K562 (cell line): ENCODE results near the gene LEAP2. TPM values are rescaled to one million over a fixed set of nuclear protein-coding genes. Genes with fewer than 3 reads are reported as not detected.

Experiments used
- polyA plus RNA-seq, 8 experiments: library from polyadenylated mRNA; depleted of rRNA in 4 of 8; stranded (reverse) in 5 of 8; unstranded in 3 of 8; fragments of >200 nt; fragmentation: Nextera tagmentation in 2 of 8; fragmentation: Illumina TruSeq in 1 of 8; extraction: Ambion mirVana in 2 of 8; extraction: Trizol in 1 of 8; gene quantifications; 2 replicates each; pipeline versions ENCODE4 v1.2.1 to v1.2.3, GENCODE V29; 2011 to 2014; ENCODE audit warnings: inconsistent platforms in 1 of 8, missing spikeins in 1 of 8
- small RNA-seq: library from RNA; depleted of rRNA; stranded (forward); fragments of <200 nt; gene quantifications from one replicate; pipeline ENCODE3, GENCODE V24; 2014
- total RNA-seq, 7 experiments: library from RNA; depleted of rRNA in 6 of 7; stranded (reverse); fragments of >200 nt in 6 of 7; fragmentation: Illumina TruSeq in 2 of 7; extraction: Trizol in 2 of 7; gene quantifications; 2 replicates each; pipeline versions ENCODE4 v1.2.1 to v1.2.3, GENCODE V29; 2011 to 2021; ENCODE audit warnings: low replicate concordance in 1 of 7

Gene LEAP2
- total and polyA plus RNA-seq, 9 of the 15 experiments (the other 6 are each of a cell fraction or from before 2014, with no cell fraction given) = 1.1 to 5.6 (median 2.5) TPM

Small RNAs within 50 kb of the gene (small RNA-seq; reads per million reads assigned to genes)
- 0.11 reads per million for gene RNA5SP192

Other genes with a start within 250 kb of the LEAP2 start
Only the 7 nearest of the 12 such genes appear.
- gene CCNI2, start 126.2 kb upstream of the LEAP2 start, total RNA-seq (2014; rRNA removed) = 0.05 TPM in 1 of 2 replicates, not detected in the other
- not detected in 2 replicates for gene CCNI2, start 126.2 kb upstream of the LEAP2 start, total RNA-seq (2014; rRNA removed; fragmentation: Illumina TruSeq; extraction: Trizol)
- gene CCNI2, start 126.2 kb upstream of the LEAP2 start, total RNA-seq (2015; rRNA removed; fragmentation: Illumina TruSeq; extraction: Trizol) = not detected in 2 replicates
- 0.18 TPM in 1 of 2 replicates, not detected in the other for gene CCNI2, start 126.2 kb upstream of the LEAP2 start, total RNA-seq (2021)
- gene CCNI2, start 126.2 kb upstream of the LEAP2 start, polyA plus RNA-seq (2011; rRNA removed) = 0.05 and 0.06 TPM in 2 replicates
- gene CCNI2, start 126.2 kb upstream of the LEAP2 start, polyA plus RNA-seq (2014; fragmentation: Illumina TruSeq; extraction: Trizol) = 0.06 TPM in 1 of 2 replicates, not detected in the other
- 1 to 10 TPM; 1.6 to 1.7 TPM for gene CCNI2, start 126.2 kb upstream of the LEAP2 start, polyA plus RNA-seq (2014; fragmentation: Nextera tagmentation; extraction: Ambion mirVana)
- gene CCNI2, start 126.2 kb upstream of the LEAP2 start, polyA plus RNA-seq (2014; rRNA removed) = not detected in 2 replicates
- gene SEPTIN8, start 96.4 kb upstream of the LEAP2 start, total RNA-seq (2014; rRNA removed) = 92.0 and 109 TPM in 2 replicates
- 68.2 and 79.3 TPM in 2 replicates for gene SEPTIN8, start 96.4 kb upstream of the LEAP2 start, total RNA-seq (2014; rRNA removed; fragmentation: Illumina TruSeq; extraction: Trizol)
- 101 TPM in 2 replicates for gene SEPTIN8, start 96.4 kb upstream of the LEAP2 start, total RNA-seq (2015; rRNA removed; fragmentation: Illumina TruSeq; extraction: Trizol)
- 131 and 137 TPM in 2 replicates for gene SEPTIN8, start 96.4 kb upstream of the LEAP2 start, total RNA-seq (2021)
- 121 and 149 TPM in 2 replicates for gene SEPTIN8, start 96.4 kb upstream of the LEAP2 start, polyA plus RNA-seq (2011; rRNA removed)
- gene SEPTIN8, start 96.4 kb upstream of the LEAP2 start, polyA plus RNA-seq (2014; fragmentation: Illumina TruSeq; extraction: Trizol) = 113 and 142 TPM in 2 replicates
- 10 to 100 TPM; 19.3 to 21.0 TPM for gene SEPTIN8, start 96.4 kb upstream of the LEAP2 start, polyA plus RNA-seq (2014; fragmentation: Nextera tagmentation; extraction: Ambion mirVana)
- gene SEPTIN8, start 96.4 kb upstream of the LEAP2 start, polyA plus RNA-seq (2014; rRNA removed) = 129 and 143 TPM in 2 replicates
- not detected in 2 replicates for gene SOWAHA, start 60.4 kb upstream of the LEAP2 start, total RNA-seq (2014; rRNA removed)
- not detected in 2 replicates for gene SOWAHA, start 60.4 kb upstream of the LEAP2 start, total RNA-seq (2014; rRNA removed; fragmentation: Illumina TruSeq; extraction: Trizol)
- not detected in 2 replicates for gene SOWAHA, start 60.4 kb upstream of the LEAP2 start, total RNA-seq (2015; rRNA removed; fragmentation: Illumina TruSeq; extraction: Trizol)
- not detected in 2 replicates for gene SOWAHA, start 60.4 kb upstream of the LEAP2 start, total RNA-seq (2021)
- gene SOWAHA, start 60.4 kb upstream of the LEAP2 start, polyA plus RNA-seq (2011; rRNA removed) = not detected in 2 replicates
- gene SOWAHA, start 60.4 kb upstream of the LEAP2 start, polyA plus RNA-seq (2014; fragmentation: Illumina TruSeq; extraction: Trizol) = not detected in 2 replicates
- gene SOWAHA, start 60.4 kb upstream of the LEAP2 start, polyA plus RNA-seq (2014; fragmentation: Nextera tagmentation; extraction: Ambion mirVana) = not detected
- not detected in 2 replicates for gene SOWAHA, start 60.4 kb upstream of the LEAP2 start, polyA plus RNA-seq (2014; rRNA removed)
- 13.0 and 18.6 TPM in 2 replicates for gene SHROOM1, start 43.0 kb upstream of the LEAP2 start, total RNA-seq (2014; rRNA removed)
- 5.3 and 6.1 TPM in 2 replicates for gene SHROOM1, start 43.0 kb upstream of the LEAP2 start, total RNA-seq (2014; rRNA removed; fragmentation: Illumina TruSeq; extraction: Trizol)
- 10.9 and 13.3 TPM in 2 replicates for gene SHROOM1, start 43.0 kb upstream of the LEAP2 start, total RNA-seq (2015; rRNA removed; fragmentation: Illumina TruSeq; extraction: Trizol)
- gene SHROOM1, start 43.0 kb upstream of the LEAP2 start, total RNA-seq (2021) = 25.6 and 26.5 TPM in 2 replicates
- 11.9 and 12.8 TPM in 2 replicates for gene SHROOM1, start 43.0 kb upstream of the LEAP2 start, polyA plus RNA-seq (2011; rRNA removed)
- gene SHROOM1, start 43.0 kb upstream of the LEAP2 start, polyA plus RNA-seq (2014; fragmentation: Illumina TruSeq; extraction: Trizol) = 14.6 and 14.8 TPM in 2 replicates
- gene SHROOM1, start 43.0 kb upstream of the LEAP2 start, polyA plus RNA-seq (2014; fragmentation: Nextera tagmentation; extraction: Ambion mirVana) = under 1 TPM; 0.44 to 0.50 TPM
- gene SHROOM1, start 43.0 kb upstream of the LEAP2 start, polyA plus RNA-seq (2014; rRNA removed) = 22.3 and 26.0 TPM in 2 replicates
- 0.12 TPM in 1 of 2 replicates, not detected in the other for gene GDF9, start 7.2 kb upstream of the LEAP2 start, total RNA-seq (2014; rRNA removed)
- gene GDF9, start 7.2 kb upstream of the LEAP2 start, total RNA-seq (2014; rRNA removed; fragmentation: Illumina TruSeq; extraction: Trizol) = 0.13 and 0.18 TPM in 2 replicates
- gene GDF9, start 7.2 kb upstream of the LEAP2 start, total RNA-seq (2015; rRNA removed; fragmentation: Illumina TruSeq; extraction: Trizol) = 0.15 and 0.18 TPM in 2 replicates
- gene GDF9, start 7.2 kb upstream of the LEAP2 start, total RNA-seq (2021) = 0.20 and 0.22 TPM in 2 replicates
- gene GDF9, start 7.2 kb upstream of the LEAP2 start, polyA plus RNA-seq (2011; rRNA removed) = 0.70 and 1.1 TPM in 2 replicates
- gene GDF9, start 7.2 kb upstream of the LEAP2 start, polyA plus RNA-seq (2014; fragmentation: Illumina TruSeq; extraction: Trizol) = 0.28 and 0.37 TPM in 2 replicates
- under 1 TPM; 0.10 to 0.15 TPM for gene GDF9, start 7.2 kb upstream of the LEAP2 start, polyA plus RNA-seq (2014; fragmentation: Nextera tagmentation; extraction: Ambion mirVana)
- gene GDF9, start 7.2 kb upstream of the LEAP2 start, polyA plus RNA-seq (2014; rRNA removed) = 0.27 and 0.66 TPM in 2 replicates
- gene UQCRQ, start 7.0 kb upstream of the LEAP2 start, total RNA-seq (2014; rRNA removed) = 307 and 353 TPM in 2 replicates
- gene UQCRQ, start 7.0 kb upstream of the LEAP2 start, total RNA-seq (2014; rRNA removed; fragmentation: Illumina TruSeq; extraction: Trizol) = 641 and 716 TPM in 2 replicates
- gene UQCRQ, start 7.0 kb upstream of the LEAP2 start, total RNA-seq (2015; rRNA removed; fragmentation: Illumina TruSeq; extraction: Trizol) = 334 and 373 TPM in 2 replicates
- gene UQCRQ, start 7.0 kb upstream of the LEAP2 start, total RNA-seq (2021) = 888 and 1,004 TPM in 2 replicates
- 813 and 883 TPM in 2 replicates for gene UQCRQ, start 7.0 kb upstream of the LEAP2 start, polyA plus RNA-seq (2011; rRNA removed)
- gene UQCRQ, start 7.0 kb upstream of the LEAP2 start, polyA plus RNA-seq (2014; fragmentation: Illumina TruSeq; extraction: Trizol) = 235 and 336 TPM in 2 replicates
- gene UQCRQ, start 7.0 kb upstream of the LEAP2 start, polyA plus RNA-seq (2014; fragmentation: Nextera tagmentation; extraction: Ambion mirVana) = 1,000 to 10,000 TPM; 2,318 to 2,421 TPM
- 883 and 917 TPM in 2 replicates for gene UQCRQ, start 7.0 kb upstream of the LEAP2 start, polyA plus RNA-seq (2014; rRNA removed)
- gene AFF4, start 90.0 kb downstream of the LEAP2 start, total RNA-seq (2014; rRNA removed) = 9.9 and 11.3 TPM in 2 replicates
- gene AFF4, start 90.0 kb downstream of the LEAP2 start, total RNA-seq (2014; rRNA removed; fragmentation: Illumina TruSeq; extraction: Trizol) = 19.9 and 21.4 TPM in 2 replicates
- 17.9 and 18.9 TPM in 2 replicates for gene AFF4, start 90.0 kb downstream of the LEAP2 start, total RNA-seq (2015; rRNA removed; fragmentation: Illumina TruSeq; extraction: Trizol)
- gene AFF4, start 90.0 kb downstream of the LEAP2 start, total RNA-seq (2021) = 22.5 and 25.8 TPM in 2 replicates
- gene AFF4, start 90.0 kb downstream of the LEAP2 start, polyA plus RNA-seq (2011; rRNA removed) = 14.2 and 20.7 TPM in 2 replicates
- 17.0 and 19.6 TPM in 2 replicates for gene AFF4, start 90.0 kb downstream of the LEAP2 start, polyA plus RNA-seq (2014; fragmentation: Illumina TruSeq; extraction: Trizol)
- 1 to 10 TPM; 1.7 to 3.6 TPM for gene AFF4, start 90.0 kb downstream of the LEAP2 start, polyA plus RNA-seq (2014; fragmentation: Nextera tagmentation; extraction: Ambion mirVana)
- 7.9 and 9.0 TPM in 2 replicates for gene AFF4, start 90.0 kb downstream of the LEAP2 start, polyA plus RNA-seq (2014; rRNA removed)